Esophagus squamous epithelium (tissue), 5 donors: ENCODE measurements around the gene SPSB3. TPM values are rescaled to one million over a fixed set of nuclear protein-coding genes. Genes with fewer than 3 reads are reported as not detected.

Experiments used
- DNase-seq: peaks from one replicate; lab custom pipeline; 2025; lab: John Stamatoyannopoulos, UW
- H3K27ac ChIP-seq, 4 donors: fragments of 200-600 bp; sonication (generic); one replicate each; pipeline ENCODE4 v1.5.1; 2016 to 2019; ENCODE audit warnings: mild to moderate bottlenecking in 1 of 4
- H3K27me3 ChIP-seq, 4 donors: fragments of 200-600 bp; sonication (generic); 1 replicate in 3 of 4; 2 replicates in 1 of 4; pipeline versions ENCODE4 v1.5.1 to v1.6.0; 2017 to 2021; ENCODE audit warnings: antibody characterized with exemption in 1 of 4
- H3K36me3 ChIP-seq, 3 donors: fragments of 200-600 bp; sonication (generic); one replicate each; pipeline ENCODE4 v1.5.1; 2016 to 2019
- H3K4me1 ChIP-seq, 3 donors: fragments of 200-600 bp; sonication (generic); one replicate each; pipeline ENCODE4 v1.5.1; 2017 to 2019
- H3K4me3 ChIP-seq, 4 donors: fragments of 200-600 bp; sonication (generic); 1 replicate in 3 of 4; 2 replicates in 1 of 4; pipeline ENCODE4 v1.5.1; 2016 to 2019; ENCODE audit warnings: mild to moderate bottlenecking in 2 of 4, moderate library complexity in 1 of 4
- H3K9me3 ChIP-seq, 3 donors: fragments of 200-600 bp; sonication (generic); one replicate each; pipeline ENCODE4 v1.5.1; 2016 to 2019
- CTCF ChIP-seq, 6 experiments: fragments of 450-650 bp in 4 of 6; fragments of 200-600 bp in 2 of 6; sonication (generic) in 2 of 6; IDR thresholded peaks; one replicate each; pipeline ENCODE4 v1.5.1; 2016 to 2019; ENCODE audit warnings: antibody characterized with exemption in 6 of 6, mild to moderate bottlenecking in 4 of 6, moderate library complexity in 4 of 6
- POLR2A ChIP-seq, 4 donors: fragments of 450-650 bp; IDR thresholded peaks; one replicate each; pipeline ENCODE4 v1.6.1; 2017; ENCODE audit warnings: antibody characterized with exemption in 4 of 4, mild to moderate bottlenecking in 4 of 4, moderate library complexity in 3 of 4
- WGBS, 2 donors: methylation state at CpG; one replicate each; pipeline ENCODE4 v1.1.5; 2018; 5-methylcytosine and 5-hydroxymethylcytosine counted together
- intact Hi-C: fragments of 100-400 bp; cut with DNase I; formaldehyde crosslinking; loops from one replicate; pipeline ENCODE4 v1.15.0; 2022
- total RNA-seq, 4 donors: library from RNA; depleted of rRNA; stranded (reverse); fragments of >200 nt; gene quantifications; one replicate each; pipeline ENCODE4 v1.1.0, GENCODE V29; 2016
- donor health status: DM: yes; HTN: yes; CAD: no.

SPSB3 gene
- total RNA-seq, 4 donors from 2014 or later = 27.8 to 84.5 (median 45.1) TPM

GRCh38 chr16:1762879-1763520 is 19.4 kb downstream of the SPSB3 start:
- Histone ChIP-seq H3K9me3 (no peaks in the 10 kb centered on the region), H3K27ac (no peak overlapping the region), H3K4me3 (no peak overlapping the region), H3K36me3 (peaks cover 38 to 100% (median 57%) of the 10 kb centered on the region in 3 donors), H3K4me1 (peaks cover 0 to 26% (median 8%) of the 10 kb centered on the region in 3 donors), H3K27me3 (no peaks in the 10 kb centered on the region)
- intact Hi-C loops = no loop called here
- DNase-seq = no peak
- TF ChIP-seq CTCF (IDR thresholded peaks at IDR 0.05) = no peak
- TF ChIP-seq POLR2A (IDR thresholded peaks at IDR 0.05) = no peak
- WGBS, 2 donors = 80 to 90% methylated on average over 1 to 9 of the region's 24 CpGs

GRCh38 chr16:1762196-1762878 is 20.0 kb downstream of the SPSB3 start:
- H3K9me3 ChIP-seq = no peaks in the 10 kb centered on the region
- H3K27me3 ChIP-seq = no peaks in the 10 kb centered on the region
- no peak overlapping the region for H3K27ac ChIP-seq
- 90% methylated on average over 10 to 19 of the region's 30 CpGs for WGBS, 2 donors
- no peak for TF ChIP-seq CTCF (IDR thresholded peaks at IDR 0.05)
- TF ChIP-seq POLR2A (IDR thresholded peaks at IDR 0.05) = no peak
- peaks cover 37 to 100% (median 50%) of the 10 kb centered on the region in 3 donors for H3K36me3 ChIP-seq
- H3K4me1 ChIP-seq = peaks cover 0 to 29% (median 8%) of the 10 kb centered on the region in 3 donors
- DNase-seq = no peak
- no peak overlapping the region for H3K4me3 ChIP-seq
- intact Hi-C loops = no loop called here

- Histone ChIP-seq H3K9me3 (no peaks in the 10 kb centered on the region), H3K36me3 (peaks cover 32 to 99% (median 50%) of the 10 kb centered on the region in 3 donors), H3K27me3 (no peaks in the 10 kb centered on the region), H3K27ac (no peak overlapping the region), H3K4me1 (peaks cover 0 to 26% (median 8%) of the 10 kb centered on the region in 3 donors), H3K4me3 (no peak overlapping the region)
- TF ChIP-seq CTCF (IDR thresholded peaks at IDR 0.05) (no peak), POLR2A (IDR thresholded peaks at IDR 0.05) (no peak)
- intact Hi-C loops = no loop called here
- 80 to 100% methylated on average over 1 to 6 of the region's 15 CpGs for WGBS, 2 donors
- no peak for DNase-seq
Measured at GRCh38 chr16:1761751-1762150, 20.6 kb downstream of the SPSB3 start.

GRCh38 chr16:1760911-1761310 is 21.5 kb downstream of the SPSB3 start:
- WGBS, 2 donors = 99 to 100% methylated on average over 1 to 9 of the region's 15 CpGs
- DNase-seq = no peak
- intact Hi-C loops = no loop called here
- Histone ChIP-seq H3K27ac (no peak overlapping the region), H3K27me3 (no peaks in the 10 kb centered on the region), H3K9me3 (no peaks in the 10 kb centered on the region), H3K36me3 (peaks cover 26 to 99% (median 47%) of the 10 kb centered on the region in 3 donors), H3K4me3 (no peak overlapping the region), H3K4me1 (peaks cover 0 to 22% (median 8%) of the 10 kb centered on the region in 3 donors)
- TF ChIP-seq POLR2A (IDR thresholded peaks at IDR 0.05) = no peak

DNA sequence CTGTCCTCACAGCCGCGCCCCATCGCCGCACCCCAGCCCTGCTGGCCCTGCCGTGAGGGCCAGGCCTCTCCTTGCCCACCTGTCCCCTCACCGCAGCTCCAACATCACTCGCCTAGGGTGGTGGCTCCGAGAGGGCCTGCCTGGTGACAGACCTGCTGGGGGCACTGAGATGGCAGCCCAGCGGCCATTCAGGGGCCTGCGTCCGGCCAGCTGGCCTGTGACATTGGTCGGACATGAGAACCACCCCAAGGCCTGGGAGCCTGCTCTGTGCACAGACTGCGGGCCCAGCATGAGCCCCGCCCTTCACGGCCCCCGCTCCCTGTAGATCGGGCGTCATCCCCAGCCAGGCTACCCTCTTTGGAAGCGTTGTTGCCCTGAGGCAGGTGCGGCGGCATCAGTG is 22.9 kb downstream of the SPSB3 start:
- no peak overlapping the region for H3K27ac ChIP-seq
- 94% methylated on average over 3 of the region's 21 CpGs; no CpG with 5 or more reads in 1 of the 2 donors for WGBS, 2 donors
- TF ChIP-seq CTCF (IDR thresholded peaks at IDR 0.05) (no peak), POLR2A (IDR thresholded peaks at IDR 0.05) (no peak)
- H3K4me1 ChIP-seq = peaks cover 4 to 35% (median 8%) of the 10 kb centered on the region in 3 donors
- H3K9me3 ChIP-seq = no peaks in the 10 kb centered on the region
- intact Hi-C loops = no loop called here
- no peaks in the 10 kb centered on the region for H3K27me3 ChIP-seq
- no peak overlapping the region for H3K4me3 ChIP-seq
- peaks cover 16 to 94% (median 33%) of the 10 kb centered on the region in 3 donors for H3K36me3 ChIP-seq
- DNase-seq = no peak
